Ovary (tissue), 3 donors: Measurements from ENCODE around the gene RHOJ.

Source experiments
- POLR2A ChIP-seq: fragments of 450-650 bp; IDR thresholded peaks from one replicate; pipeline ENCODE4 v1.6.1; 2017; ENCODE audit warnings: antibody characterized with exemption, mild to moderate bottlenecking, moderate library complexity
- TF ChIP-seq, protein P1 (sequence below), 3 donors: fragments of 450-650 bp in 2 of 3; fragments of 200-600 bp in 1 of 3; IDR thresholded peaks; one replicate each; pipeline versions ENCODE4 v1.5.1 to v1.8.0; 2016 to 2022; ENCODE audit warnings: antibody characterized with exemption in 3 of 3, mild to moderate bottlenecking in 1 of 3
- donor health status: DM: no; HTN: no; CAD: no.

DNA sequence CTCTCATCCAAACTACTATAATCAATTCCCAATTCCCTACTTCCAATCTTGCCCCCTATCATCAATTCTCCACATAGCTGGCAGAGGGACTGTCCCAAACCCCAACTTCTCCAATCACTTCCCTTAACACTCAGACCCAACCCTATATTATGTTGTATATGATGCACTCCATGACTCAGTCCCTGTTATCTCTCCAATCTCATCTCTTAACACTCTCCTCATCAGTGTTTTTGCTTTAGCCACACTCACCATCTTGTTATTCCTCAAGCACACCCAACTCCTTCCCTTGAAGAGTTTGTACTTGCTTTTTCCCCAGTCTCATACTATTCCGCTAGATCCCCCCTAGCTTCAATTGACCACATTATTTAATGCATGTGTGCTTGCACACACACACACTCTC lies 4.9 kb downstream of the RHOJ start:
- TF ChIP-seq, protein P1, sequence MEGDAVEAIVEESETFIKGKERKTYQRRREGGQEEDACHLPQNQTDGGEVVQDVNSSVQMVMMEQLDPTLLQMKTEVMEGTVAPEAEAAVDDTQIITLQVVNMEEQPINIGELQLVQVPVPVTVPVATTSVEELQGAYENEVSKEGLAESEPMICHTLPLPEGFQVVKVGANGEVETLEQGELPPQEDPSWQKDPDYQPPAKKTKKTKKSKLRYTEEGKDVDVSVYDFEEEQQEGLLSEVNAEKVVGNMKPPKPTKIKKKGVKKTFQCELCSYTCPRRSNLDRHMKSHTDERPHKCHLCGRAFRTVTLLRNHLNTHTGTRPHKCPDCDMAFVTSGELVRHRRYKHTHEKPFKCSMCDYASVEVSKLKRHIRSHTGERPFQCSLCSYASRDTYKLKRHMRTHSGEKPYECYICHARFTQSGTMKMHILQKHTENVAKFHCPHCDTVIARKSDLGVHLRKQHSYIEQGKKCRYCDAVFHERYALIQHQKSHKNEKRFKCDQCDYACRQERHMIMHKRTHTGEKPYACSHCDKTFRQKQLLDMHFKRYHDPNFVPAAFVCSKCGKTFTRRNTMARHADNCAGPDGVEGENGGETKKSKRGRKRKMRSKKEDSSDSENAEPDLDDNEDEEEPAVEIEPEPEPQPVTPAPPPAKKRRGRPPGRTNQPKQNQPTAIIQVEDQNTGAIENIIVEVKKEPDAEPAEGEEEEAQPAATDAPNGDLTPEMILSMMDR (IDR thresholded peaks at IDR 0.05): no peak
- TF ChIP-seq POLR2A: no peak
